EH (cell line): ENCODE results near the gene LRRC34.
A peak's percentile ranks its signal among the peaks of the same experiment; 100 is the strongest.

Source experiments
- DNase-seq: peaks from one replicate; pipeline ENCODE4 v3.0.0-alpha.2; 2015; ENCODE audit warnings: low read depth

LRRC34 gene, protein sequence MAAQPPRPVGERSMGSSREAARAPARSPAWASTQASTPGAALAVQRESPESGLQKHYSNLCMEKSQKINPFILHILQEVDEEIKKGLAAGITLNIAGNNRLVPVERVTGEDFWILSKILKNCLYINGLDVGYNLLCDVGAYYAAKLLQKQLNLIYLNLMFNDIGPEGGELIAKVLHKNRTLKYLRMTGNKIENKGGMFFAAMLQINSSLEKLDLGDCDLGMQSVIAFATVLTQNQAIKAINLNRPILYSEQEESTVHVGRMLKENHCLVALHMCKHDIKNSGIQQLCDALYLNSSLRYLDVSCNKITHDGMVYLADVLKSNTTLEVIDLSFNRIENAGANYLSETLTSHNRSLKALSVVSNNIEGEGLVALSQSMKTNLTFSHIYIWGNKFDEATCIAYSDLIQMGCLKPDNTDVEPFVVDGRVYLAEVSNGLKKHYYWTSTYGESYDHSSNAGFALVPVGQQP

DNA sequence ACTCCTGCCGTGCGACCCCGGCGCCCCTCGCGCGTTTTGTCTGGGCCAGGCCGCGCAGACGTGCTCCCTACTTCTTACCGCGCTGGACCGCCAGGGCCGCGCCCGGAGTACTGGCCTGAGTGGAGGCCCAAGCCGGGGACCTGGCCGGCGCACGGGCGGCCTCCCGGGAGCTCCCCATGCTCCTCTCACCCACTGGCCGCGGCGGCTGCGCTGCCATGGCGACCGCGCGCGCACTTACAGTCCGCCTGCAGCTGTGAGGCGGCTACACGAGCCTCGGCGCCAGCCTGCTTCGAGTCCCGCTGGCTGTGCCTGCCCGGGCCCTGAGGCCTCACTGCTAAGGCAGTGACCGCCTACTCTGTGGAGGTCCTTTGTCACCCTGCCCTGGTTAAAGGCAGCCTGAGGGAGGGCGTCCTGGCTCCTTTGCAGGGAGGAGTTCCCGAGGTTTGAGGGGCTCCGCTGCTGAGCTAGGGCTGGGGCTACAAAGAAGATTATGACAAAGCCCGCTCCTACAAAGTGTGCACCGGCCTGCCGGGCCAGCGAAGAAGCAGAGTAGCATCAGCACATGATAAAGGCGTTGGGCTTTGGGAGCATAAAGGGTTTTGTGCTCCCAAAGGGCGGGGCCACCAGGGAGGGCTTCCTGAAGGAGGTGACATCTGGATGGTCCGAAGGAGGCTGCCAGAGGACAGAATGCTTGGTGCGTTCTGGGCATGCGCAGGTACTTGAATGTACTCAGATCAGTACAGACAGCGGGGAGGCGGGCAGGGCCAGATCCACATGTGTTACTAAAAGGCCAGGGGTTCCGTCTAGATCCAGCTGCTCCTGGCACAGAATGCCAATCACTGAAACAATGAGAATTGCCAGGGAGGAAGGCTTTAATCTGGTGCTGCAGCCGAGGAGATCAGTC lies at the start of gene LRRC34, which contains the start of gene LRRIQ4:
TSS of gene LRRC34 (minus strand) at position 573 of the 904 bp plus-strand sequence. CDS start at position 217, 356 bp downstream.
TSS of gene LRRIQ4 (plus strand) at position 539 of the 904 bp plus-strand sequence. CDS start 9,052 bp downstream, outside the sequence.
- DNase-seq = peak; percentile 81

DNA sequence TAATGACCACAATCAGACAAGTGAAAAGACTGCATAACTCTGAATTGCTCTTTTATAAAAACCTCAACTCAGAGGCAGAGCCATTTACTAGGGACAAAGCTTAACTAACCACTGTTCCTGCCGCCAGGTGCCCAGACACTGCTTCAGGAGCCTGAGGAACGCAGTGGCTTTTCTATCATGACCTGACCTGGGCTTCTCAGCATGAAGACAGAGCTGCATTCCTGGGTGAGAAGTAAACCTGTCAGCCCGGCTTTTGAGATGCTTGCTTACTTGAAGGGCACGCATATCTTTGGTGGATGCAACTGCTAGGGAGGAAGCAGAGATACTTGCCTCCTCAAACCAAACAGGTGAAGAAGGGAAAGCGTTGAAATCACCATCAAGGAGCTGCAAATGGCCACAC lies 49.2 kb upstream of the LRRC34 start:
- DNase-seq = no peak

DNA sequence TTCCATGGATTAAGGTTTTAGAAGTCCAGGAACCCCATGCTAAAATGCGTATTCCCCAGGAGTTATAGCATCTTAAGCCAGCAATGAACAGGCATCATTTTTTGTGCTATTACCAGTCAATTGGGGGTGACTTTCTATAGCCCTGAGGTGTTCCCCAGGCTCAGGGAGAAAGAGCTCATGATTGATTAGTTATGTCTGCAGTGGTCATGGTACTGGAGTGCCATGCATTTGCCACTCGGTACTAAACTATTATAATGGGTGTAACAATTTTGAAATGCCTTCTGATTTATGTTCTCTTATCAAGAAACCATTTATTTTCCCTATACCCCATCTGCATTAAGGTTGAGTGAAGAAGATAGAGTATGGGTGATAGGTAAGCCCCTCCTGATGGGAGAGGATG lies 45.1 kb upstream of the LRRC34 start:
- no peak for DNase-seq

DNA sequence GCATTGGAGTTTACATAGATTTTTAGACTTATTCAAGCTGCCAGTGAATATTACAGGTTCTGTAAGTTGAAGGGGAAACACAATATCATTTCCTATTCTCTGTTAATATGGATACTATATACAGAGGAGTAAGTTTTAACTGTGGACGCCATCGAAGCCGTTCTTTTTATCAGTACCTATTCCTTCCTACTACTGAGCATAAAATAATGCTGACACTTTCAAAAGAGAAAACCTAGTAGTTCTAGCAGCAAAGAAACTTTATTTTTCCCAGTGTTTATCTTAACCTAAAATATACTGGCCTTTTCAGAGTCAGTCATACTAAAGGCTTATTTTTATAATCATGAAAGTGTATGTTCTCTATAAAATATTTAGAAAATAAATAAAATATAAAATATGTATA lies 42.8 kb upstream of the LRRC34 start:
- DNase-seq = no peak

DNA sequence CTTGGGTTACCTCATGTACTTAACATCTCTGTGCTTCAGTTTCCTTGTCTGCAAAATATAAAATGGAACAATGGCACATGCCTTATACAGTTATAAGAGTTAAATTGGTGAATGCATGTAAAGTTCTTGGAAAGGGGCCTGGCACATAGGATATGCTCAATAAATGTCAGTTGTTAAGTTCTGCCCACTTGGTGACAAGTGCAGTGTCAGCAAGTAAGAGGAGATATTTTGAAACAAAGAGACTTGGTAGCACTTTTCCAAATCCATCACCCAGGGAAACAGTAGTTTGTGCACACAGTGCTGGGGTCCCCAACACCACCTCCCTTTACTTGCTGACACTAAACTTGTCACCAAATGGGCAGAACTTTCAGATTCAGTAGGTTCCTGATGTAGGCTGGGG lies 37.9 kb upstream of the LRRC34 start:
- no peak for DNase-seq

DNA sequence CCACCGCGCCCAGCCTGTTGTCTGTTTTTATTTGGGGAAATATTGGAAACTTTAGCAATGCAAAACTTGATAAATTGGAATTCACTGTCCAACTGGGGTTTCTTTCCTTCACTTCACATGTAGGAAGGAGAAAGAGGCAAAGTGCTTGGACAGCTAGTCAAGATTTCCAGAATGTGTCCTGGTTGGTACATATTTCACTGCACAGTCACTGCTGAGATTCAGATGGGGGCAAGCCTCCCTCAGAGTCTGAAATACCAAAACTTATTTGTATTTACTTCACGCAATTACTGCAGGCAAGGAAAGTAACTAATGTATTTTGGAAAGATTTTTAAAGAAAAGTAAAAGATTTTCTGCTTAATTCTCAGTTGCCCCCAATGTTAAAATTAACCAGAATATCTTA lies 36.0 kb upstream of the LRRC34 start:
- DNase-seq = no peak

DNA sequence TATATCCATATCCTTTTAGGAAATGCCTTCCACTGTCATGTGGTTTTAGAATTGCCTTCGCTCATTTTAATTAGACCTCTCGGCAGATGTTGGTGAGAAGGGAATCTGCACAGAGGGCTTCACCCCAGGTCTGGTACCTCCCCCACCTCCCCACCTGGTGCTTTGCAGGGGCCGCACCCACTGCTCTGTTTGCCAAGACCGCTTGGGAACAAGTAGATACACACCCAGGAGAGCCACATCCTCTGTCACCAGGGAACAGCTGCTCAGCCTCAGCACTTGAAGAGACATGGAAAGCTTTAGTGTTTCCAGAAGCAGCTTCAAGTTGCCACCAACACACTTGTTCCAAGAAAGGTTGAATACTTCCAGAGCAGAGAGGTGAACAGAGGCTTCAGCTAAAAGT lies 35.2 kb upstream of the LRRC34 start:
- no peak for DNase-seq

DNA sequence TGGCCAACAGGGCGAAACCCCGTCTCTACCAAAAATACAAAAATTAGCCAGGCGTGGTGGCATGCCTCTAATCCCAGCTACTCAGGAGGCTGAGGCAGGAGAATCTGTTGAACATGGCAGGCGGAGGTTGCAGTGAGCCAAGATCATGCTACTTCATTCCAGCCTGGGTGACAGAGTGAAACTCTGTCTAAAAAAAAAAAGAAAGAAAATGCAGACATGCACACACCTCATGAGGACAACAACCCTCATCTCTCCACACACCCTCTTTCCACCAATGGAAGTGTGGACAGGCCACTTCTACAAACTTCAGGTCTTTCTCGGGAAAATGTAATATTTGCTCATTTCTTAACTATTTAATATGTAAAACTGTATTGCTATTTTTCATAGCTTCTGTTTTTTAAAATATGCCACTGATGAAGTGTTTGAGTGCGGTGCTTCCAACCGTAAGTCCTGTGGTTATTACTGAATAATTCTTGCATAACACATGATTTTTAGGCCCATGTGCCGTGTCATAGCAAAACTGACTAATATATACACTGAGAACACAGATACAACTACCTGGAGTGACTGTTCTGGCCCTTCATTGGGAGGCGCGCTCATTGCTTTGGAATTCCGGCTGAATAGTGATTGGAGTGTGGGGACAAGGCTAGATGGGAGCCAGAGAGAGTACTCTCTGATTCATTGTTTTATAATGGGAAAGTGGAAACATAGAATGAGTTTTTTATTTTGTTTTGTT lies 33.9 kb upstream of the LRRC34 start:
- DNase-seq = peak; percentile 75

DNA sequence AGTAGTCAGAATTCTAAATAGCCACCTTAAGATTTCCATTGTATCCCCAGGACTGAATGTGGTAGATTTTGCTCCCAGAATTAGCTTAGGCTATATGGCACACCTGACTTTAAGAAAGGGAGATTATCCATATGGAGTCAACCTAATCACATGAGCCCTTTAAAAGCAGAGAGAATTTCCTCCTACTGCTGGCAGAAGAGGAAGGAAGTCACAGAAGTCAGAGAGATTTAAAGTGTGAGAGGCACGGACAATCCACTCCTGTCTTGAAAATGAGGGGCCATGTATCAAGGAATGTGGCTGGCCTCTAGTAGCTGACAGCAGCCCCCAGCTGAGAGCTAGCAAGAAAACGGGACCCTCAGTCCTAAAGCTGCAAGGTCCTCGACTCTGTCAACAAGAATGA lies 30.3 kb upstream of the LRRC34 start:
- no peak for DNase-seq

DNA sequence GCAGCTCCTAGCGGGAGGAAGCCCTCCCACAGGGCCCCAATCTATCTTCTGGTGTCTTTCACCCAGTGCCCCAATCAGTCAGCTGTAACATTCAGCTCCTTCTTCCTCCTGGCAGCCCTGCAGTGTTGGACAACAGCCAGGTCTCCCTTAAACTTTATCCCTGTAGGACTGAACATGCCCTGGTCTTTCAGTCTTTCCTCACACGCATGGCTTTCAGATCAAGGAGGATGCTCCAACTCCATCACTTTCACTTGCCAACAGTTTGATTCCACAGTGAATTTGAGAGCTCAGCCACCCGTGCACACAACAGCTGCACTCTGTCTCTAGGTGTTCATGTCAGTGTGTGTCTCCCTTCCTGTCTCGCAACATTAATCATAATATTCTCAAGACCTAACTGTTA lies 28.5 kb upstream of the LRRC34 start:
- no peak for DNase-seq

DNA sequence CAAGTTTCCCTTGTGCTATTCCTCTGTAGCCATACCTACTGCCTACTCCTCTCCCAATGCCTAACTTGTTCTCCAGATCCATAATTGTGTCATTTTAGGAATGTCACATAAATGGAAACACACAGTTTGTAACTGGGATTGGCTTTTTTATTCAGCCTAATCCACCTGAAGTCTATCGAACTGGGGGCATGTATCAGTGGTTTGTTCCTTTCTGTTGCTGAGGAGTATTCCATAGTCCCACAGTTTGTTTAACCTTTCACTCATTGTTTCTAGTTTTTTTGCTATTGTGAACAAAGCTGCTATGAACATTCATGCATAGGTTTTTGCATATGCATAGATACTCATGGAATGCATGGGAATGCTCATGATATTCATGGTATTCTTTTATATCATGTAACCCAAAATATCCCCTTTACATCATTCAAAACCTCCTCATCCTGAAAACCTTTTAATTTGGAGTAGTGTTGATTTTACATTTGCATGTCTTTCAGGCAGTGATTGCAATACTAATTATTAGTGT lies 25.9 kb upstream of the LRRC34 start:
- DNase-seq = no peak

DNA sequence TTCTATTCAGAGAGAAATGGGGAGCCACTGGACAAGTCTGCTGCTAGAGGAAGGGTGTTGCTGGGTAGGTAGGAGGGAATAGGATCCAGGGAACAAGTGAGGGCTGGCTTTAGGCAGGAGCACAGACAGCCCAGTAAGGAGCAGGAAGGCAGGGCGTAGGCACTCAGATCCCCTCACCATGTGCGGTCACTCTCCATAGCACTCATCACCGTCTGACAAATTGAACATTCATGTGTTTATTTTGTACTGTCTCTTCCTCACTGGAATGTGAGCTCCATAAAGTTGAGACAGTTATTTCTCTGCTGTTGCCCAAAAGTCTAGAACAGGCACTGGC lies 24.2 kb upstream of the LRRC34 start:
- peak; percentile 40 for DNase-seq

DNA sequence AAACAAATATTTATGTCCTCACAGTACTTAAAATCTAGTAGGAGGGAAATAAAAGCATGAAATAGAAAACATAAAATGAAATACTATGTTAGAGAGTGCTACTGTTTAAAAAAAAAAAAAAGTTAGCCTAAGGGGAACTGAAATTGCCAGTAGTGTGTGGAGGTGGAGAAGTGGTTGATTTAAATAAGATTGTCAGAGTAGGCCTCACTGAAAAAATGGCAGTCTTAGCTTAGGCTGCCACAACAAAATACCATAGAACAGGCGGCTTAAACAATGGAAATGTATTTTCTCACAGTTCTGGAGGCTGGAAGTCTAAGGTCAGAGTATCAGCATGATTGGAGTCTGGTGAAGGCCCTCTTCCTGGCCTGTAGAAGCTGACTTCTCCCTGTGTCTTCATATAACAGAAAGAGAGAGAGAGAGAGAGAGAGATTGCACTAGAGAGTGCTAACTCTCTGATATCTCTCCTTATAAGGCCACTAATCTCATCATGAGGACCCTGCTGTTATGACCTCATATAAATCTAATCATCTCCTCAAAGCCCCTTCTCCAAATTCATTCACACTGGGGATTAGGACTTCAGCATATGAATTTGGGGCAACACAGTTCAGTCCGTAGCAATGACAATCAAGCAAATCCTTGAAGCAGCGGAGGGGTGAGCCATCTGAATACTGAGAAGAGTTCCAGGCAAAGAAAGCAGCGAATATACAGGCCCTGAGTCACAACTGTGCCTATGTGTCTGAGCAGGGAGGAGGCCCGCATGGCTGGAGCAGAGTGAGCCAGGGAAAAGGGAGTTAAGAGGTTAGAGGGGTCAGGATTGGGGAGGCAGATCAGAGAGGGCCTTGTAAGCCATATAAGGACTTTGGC lies 23.6 kb upstream of the LRRC34 start:
- peak; percentile 39 for DNase-seq

DNA sequence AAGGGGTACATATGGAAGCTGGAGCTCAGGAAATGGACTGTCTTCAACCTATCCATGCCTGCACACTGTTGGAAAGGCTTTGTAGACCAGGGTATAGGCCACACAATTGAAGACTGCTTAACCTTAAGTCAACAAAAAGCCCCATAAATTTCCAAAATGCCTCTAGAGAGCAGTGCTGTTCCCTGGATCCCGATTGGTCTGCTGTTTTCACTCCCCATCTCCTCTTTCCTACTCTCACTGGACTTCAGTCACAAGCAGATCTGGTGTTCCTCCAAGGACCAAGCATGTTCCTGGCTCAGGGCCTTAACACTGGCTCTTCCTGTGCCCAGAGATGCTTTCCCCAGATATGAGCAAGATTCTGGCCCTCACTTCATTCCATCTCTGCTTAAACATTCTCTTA lies 22.8 kb upstream of the LRRC34 start:
- peak; percentile 10 for DNase-seq

DNA sequence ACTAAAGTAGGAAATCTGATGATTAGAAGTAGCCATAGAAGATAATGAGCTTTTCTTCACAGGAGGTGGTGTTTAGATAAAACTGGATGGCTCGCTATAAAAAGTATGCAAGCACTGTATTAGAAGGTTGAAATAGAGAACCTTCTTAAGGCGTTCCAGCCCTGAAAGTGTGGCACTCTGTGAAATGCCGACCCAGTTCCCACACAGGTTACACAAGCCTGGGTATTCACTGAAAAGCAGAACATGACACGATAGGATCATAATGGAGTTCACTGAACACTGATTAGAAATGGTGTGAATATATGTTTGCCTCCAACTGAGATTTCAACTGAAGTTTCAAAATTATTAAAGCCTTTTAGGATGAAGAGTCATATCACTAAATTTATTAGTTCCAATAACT lies 15.0 kb upstream of the LRRC34 start:
- no peak for DNase-seq

DNA sequence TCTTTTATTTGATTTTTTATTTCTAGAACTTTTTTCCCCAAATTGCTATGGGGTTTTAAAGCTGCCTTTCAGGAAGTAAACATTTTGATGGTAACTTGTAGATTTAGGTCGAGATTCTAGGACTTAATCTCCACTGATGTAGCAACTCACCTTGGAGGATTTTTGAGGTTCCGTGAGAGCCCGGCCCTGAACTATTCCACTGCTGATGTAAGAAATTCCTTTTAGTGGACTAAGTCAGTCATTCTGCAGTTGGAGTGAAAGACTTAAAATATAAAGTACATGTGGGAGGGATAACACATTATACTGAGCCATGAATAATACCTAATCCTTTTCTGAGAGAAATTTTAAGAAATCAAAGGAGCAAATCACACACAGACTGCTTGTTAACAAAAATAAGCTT lies 12.6 kb upstream of the LRRC34 start:
- no peak for DNase-seq

DNA sequence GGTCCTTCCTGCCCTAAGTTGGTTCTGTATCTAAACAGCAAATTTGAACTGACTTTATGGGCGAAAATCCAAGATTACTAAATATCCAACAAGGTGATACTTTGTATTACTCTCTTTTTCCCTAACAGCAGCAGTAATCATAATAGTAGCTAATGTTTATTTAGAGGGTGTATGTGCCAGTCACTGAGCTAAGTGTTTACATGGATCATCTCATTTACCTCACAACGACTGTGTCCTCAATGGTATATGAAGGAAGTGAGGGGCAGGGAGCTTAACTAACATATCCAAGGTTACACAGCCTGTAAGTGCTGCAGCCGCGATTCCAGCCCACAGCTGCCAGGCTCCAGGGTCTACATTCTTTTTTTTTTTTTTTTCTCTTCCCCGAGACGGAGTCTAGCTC lies 10.3 kb upstream of the LRRC34 start:
- DNase-seq = no peak

DNA sequence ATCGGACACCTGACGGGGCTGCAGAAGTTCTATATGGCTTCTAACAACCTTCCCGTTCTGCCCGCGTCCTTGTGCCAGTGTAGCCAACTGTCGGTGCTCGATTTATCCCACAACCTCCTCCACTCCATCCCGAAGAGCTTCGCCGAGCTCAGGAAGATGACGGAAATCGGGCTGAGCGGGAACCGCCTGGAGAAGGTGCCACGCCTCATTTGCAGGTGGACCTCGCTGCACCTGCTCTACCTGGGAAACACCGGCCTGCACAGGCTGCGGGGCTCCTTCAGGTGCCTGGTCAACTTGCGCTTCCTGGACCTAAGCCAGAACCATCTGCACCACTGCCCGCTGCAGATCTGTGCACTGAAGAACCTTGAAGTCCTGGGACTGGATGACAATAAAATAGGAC lies 9.8 kb upstream of the LRRC34 start:
- no peak for DNase-seq

DNA sequence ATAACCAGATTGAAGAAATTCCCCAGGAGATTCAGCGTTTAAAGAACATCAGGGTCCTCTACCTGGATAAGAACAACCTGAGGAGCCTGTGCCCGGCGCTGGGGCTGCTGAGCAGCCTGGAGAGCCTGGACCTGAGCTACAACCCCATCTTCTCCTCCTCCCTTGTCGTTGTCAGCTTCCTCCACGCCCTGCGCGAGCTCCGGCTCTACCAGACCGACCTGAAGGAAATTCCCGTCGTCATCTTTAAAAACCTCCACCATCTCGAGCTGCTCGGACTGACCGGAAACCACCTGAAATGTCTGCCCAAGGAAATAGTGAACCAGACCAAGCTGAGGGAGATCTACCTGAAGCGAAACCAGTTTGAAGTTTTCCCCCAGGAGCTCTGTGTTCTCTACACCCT lies 9.4 kb upstream of the LRRC34 start:
- DNase-seq = no peak

DNA sequence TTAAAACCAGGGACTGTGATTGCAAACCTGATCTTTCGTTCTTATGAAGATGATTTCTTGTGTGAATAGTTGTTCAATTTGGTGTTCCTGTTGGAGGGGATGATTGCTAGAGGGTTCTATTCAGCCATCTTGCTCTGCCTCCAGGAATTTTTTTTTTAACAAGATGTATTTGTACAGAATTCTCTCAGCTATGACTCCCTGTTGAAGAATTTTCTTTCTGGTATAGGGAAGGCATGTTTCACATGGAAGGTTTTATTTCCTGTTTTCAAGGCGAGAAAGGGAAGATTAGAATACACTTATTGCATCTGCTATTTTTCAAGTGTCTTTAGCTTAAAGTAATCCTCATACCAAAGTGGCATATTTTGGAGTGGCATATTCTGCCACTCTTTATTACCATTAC lies 5.6 kb upstream of the LRRC34 start:
- peak; percentile 70 for DNase-seq

DNA sequence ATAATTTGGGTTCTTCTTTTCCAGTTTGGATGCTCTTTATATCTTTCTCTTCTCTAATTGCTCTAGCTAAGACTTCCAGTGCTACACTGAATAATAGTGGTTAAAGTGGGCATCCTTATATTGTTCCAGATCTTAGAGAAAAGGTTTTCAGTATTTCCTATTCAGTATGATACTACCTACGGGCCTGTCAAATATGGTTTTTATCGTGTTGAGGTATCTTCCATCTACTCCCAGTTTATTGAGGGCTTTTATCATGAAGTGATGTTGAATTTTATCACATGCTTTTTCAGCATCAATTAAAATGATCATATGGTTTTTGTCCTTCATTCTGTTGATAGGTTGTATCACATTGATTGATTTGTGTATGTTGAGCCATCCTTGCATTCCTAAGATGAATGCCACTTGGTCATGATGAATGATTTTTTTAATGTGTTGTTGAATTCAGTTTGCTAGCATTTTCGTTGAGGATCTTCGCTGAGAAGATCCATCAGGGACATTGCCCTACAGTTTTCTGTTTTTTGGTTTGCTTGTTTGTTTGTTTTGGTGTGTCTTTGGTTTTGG lies 3.0 kb upstream of the LRRC34 start:
- no peak for DNase-seq
